ENCODE measurements around the gene ZNF791. TPM values are rescaled to one million over a fixed set of nuclear protein-coding genes. Genes with fewer than 3 reads are reported as not detected.

Gene ZNF791
- total and polyA plus RNA-seq, 8 donors, result 4.7 to 33.0 (median 18.4) TPM

- Histone ChIP-seq H3K4me1 (peaks cover 0 to 31% (median 18%) of the 10 kb centered on the region in 4 donors), H3K9me3 (peaks cover 4 to 27% (median 16%) of the 10 kb centered on the region in 4 donors), H3K36me3 (peaks cover 47 to 53% (median 52%) of the 10 kb centered on the region in 4 donors), H3K4me3 (no peak overlapping the region), H3K27me3 (no peaks in the 10 kb centered on the region), H3K27ac (no peak overlapping the region)
- TF ChIP-seq POLR2A (IDR thresholded peaks at IDR 0.05) (no peak), EP300 (IDR thresholded peaks at IDR 0.05) (no peak), POLR2AphosphoS5 (IDR thresholded peaks at IDR 0.05) (no peak), CTCF (IDR thresholded peaks at IDR 0.05) (no peak)
- no peak for DNase-seq
- intact Hi-C loops (cut with DNase I; ENCODE audit: low total_unique reads), result no loop called here
- 88 to 95% (median 91%) methylated on average over 4 of the region's 4 CpGs for WGBS, 5 donors
Observed at GRCh38 chr19:12623361-12624031, 12.8 kb downstream of the ZNF791 start.

GRCh38 chr19:12626958-12627357 lies 16.2 kb downstream of the ZNF791 start:
- Histone ChIP-seq H3K27me3 (no peaks in the 10 kb centered on the region), H3K4me3 (no peak overlapping the region), H3K27ac (no peak overlapping the region), H3K9me3 (peaks cover 6 to 38% (median 23%) of the 10 kb centered on the region in 4 donors), H3K36me3 (peaks cover 63 to 85% (median 78%) of the 10 kb centered on the region in 4 donors), H3K4me1 (peaks cover 0 to 13% (median 5%) of the 10 kb centered on the region in 4 donors)
- no peak for DNase-seq
- intact Hi-C loops (cut with DNase I; ENCODE audit: low total_unique reads), result no loop called here
- WGBS, 5 donors, result 82 to 97% (median 88%) methylated on average over 8 of the region's 8 CpGs
- TF ChIP-seq POLR2AphosphoS5 (IDR thresholded peaks at IDR 0.05) (no peak), EP300 (IDR thresholded peaks at IDR 0.05) (no peak), POLR2A (IDR thresholded peaks at IDR 0.05) (no peak), CTCF (IDR thresholded peaks at IDR 0.05) (no peak)

- H3K36me3 ChIP-seq, result peaks cover 63 to 98% (median 85%) of the 10 kb centered on the region in 4 donors
- H3K4me1 ChIP-seq, result peaks cover 0 to 5% (median under 1%) of the 10 kb centered on the region in 4 donors
- no peak for TF ChIP-seq EP300 (IDR thresholded peaks at IDR 0.05)
- no peak for TF ChIP-seq POLR2A (IDR thresholded peaks at IDR 0.05)
- TF ChIP-seq POLR2AphosphoS5 (IDR thresholded peaks at IDR 0.05), result no peak
- no peak for TF ChIP-seq CTCF (IDR thresholded peaks at IDR 0.05)
- intact Hi-C loops (cut with DNase I; ENCODE audit: low total_unique reads), result no loop called here
- no peak overlapping the region for H3K4me3 ChIP-seq
- H3K9me3 ChIP-seq, result peaks cover 6 to 38% (median 23%) of the 10 kb centered on the region in 4 donors
- H3K27me3 ChIP-seq, result no peaks in the 10 kb centered on the region
- no peak for DNase-seq
- no peak overlapping the region for H3K27ac ChIP-seq
- WGBS, 5 donors, result 95 to 99% (median 97%) methylated on average over 17 of the region's 17 CpGs
Observed at GRCh38 chr19:12628040-12629022, 17.6 kb downstream of the ZNF791 start.

- Histone ChIP-seq H3K27me3 (no peaks in the 10 kb centered on the region), H3K9me3 (peaks cover 6 to 38% (median 23%) of the 10 kb centered on the region in 4 donors), H3K27ac (no peak overlapping the region), H3K4me1 (no peaks in the 10 kb centered on the region), H3K36me3 (peaks cover 59 to 91% (median 77%) of the 10 kb centered on the region in 4 donors), H3K4me3 (no peak overlapping the region)
- TF ChIP-seq POLR2AphosphoS5 (IDR thresholded peaks at IDR 0.05) (no peak), EP300 (IDR thresholded peaks at IDR 0.05) (no peak), CTCF (IDR thresholded peaks at IDR 0.05) (no peak), POLR2A (IDR thresholded peaks at IDR 0.05) (no peak)
- intact Hi-C loops (cut with DNase I; ENCODE audit: low total_unique reads), result no loop called here
- DNase-seq, result no peak
- 90 to 99% (median 97%) methylated on average over 7 of the region's 7 CpGs for WGBS, 5 donors
Observed at GRCh38 chr19:12629215-12629614, 18.5 kb downstream of the ZNF791 start.

Measured in stomach (tissue), 9 donors.